K562 (cell line): Measurements from ENCODE around the gene CSMD2. TPM values are rescaled to one million over a fixed set of nuclear protein-coding genes. Genes with fewer than 3 reads are reported as not detected.

ENCODE experiments used
- ATAC-seq: fragments of 200-7000 bp; cut with Tn5 transposase; 3 replicates; pipeline ENCODE4 v1.9.1; 2020; ENCODE audit warnings: moderate library complexity
- BruUV-seq: library from RNA; stranded (reverse); fragments of 400-500 nt; replicated peaks from 2 replicates; lab custom pipeline; 2021; lab: Mats Ljungman, UMichigan
- CTCF ChIA-PET: fragments of 300-600 bp; formaldehyde crosslinking; extraction: SDS; loops from one replicate; lab custom pipeline; 2021; ENCODE audit warnings: low intra/inter-chr PET ratio; lab: Yijun Ruan, JAX
- POLR2A ChIA-PET: fragments of 300-600, 350-650 bp; sonication (Branson Sonifier 250); formaldehyde crosslinking; extraction: SDS; loops from one replicate; lab custom pipeline; 2021; ENCODE audit warnings: antibody characterized with exemption, inconsistent platforms; lab: Yijun Ruan, JAX
- DNase-seq, 4 experiments: peaks; one replicate each; pipeline versions ENCODE4 v3.0.0 to v3.0.0-alpha.2; 2011 to 2018; ENCODE audit warnings: low spot score in 3 of 4, mixed read lengths in 3 of 4; ENCODE audit errors: extremely low read depth in 1 of 4
- FAIRE-seq: peaks from 2 replicates; lab custom pipeline; 2011; peaks lifted over from hg19 to GRCh38; lab: Jason Lieb, UNC
- H2AFZ ChIP-seq: 2 replicates; pipeline ENCODE4 v1.6.0; 2011; ENCODE audit warnings: low read depth, low read length, control low read depth, inconsistent platforms
- H3K27ac ChIP-seq: fragments of 200-600 bp; 3 replicates; pipeline ENCODE4 v1.8.0; 2011; ENCODE audit warnings: low read depth, mild to moderate bottlenecking, control low read depth, inconsistent platforms, low read length, moderate library complexity, mixed read lengths; ENCODE audit errors: extremely low read depth
- H3K27me3 ChIP-seq, 2 experiments: fragments of 300-600 bp in 1 of 2; 2 replicates in 1 of 2; 3 replicates in 1 of 2; pipeline versions ENCODE4 v1.6.0 to v1.8.0; 2011; ENCODE audit warnings: inconsistent platforms in 2 of 2, low read length in 2 of 2, mild to moderate bottlenecking in 1 of 2, mixed read lengths in 1 of 2, moderate library complexity in 1 of 2; ENCODE audit not compliant: control insufficient read depth in 2 of 2, insufficient read depth in 2 of 2
- H3K36me3 ChIP-seq: fragments of 300-600 bp; 3 replicates; pipeline ENCODE4 v1.8.0; 2011; ENCODE audit warnings: mild to moderate bottlenecking, low read length, inconsistent platforms; ENCODE audit not compliant: control insufficient read depth, insufficient read depth
- H3K4me1 ChIP-seq, 2 experiments: fragments of 200-600 bp in 1 of 2; replicated peaks in 1 of 2; 2 replicates in 1 of 2; 3 replicates in 1 of 2; pipeline versions ENCODE4 v1.5.1 to v1.8.0; 2011; ENCODE audit warnings: inconsistent platforms in 2 of 2, low read length in 2 of 2, mild to moderate bottlenecking in 1 of 2, mixed read lengths in 1 of 2, moderate library complexity in 1 of 2; ENCODE audit not compliant: control insufficient read depth in 2 of 2, insufficient read depth in 2 of 2
- H3K4me2 ChIP-seq: 2 replicates; pipeline ENCODE4 v1.6.1; 2011; ENCODE audit warnings: low read length, control low read depth, inconsistent platforms, mixed read lengths; ENCODE audit not compliant: insufficient read depth
- H3K4me3 ChIP-seq: fragments of 200-600 bp; sonication (generic), shearing (Covaris generic); 2 replicates; pipeline ENCODE4 v1.5.1; 2016; ENCODE audit warnings: control low read depth, inconsistent platforms
- H3K79me2 ChIP-seq: fragments of 200-600 bp; 3 replicates; pipeline ENCODE4 v1.8.0; 2011; ENCODE audit warnings: low read length, inconsistent platforms; ENCODE audit not compliant: control insufficient read depth, insufficient read depth
- H3K9ac ChIP-seq, 2 experiments: 2 replicates each; pipeline versions ENCODE4 v1.6.0 to v1.6.1; 2011; ENCODE audit warnings: low read depth in 2 of 2, low read length in 2 of 2, control low read depth in 1 of 2, inconsistent platforms in 1 of 2, mild to moderate bottlenecking in 1 of 2, mixed read lengths in 1 of 2; ENCODE audit not compliant: insufficient read depth in 1 of 2
- H3K9me1 ChIP-seq: one replicate; pipeline ENCODE4 v1.6.0; 2011; ENCODE audit warnings: inconsistent platforms, mild to moderate bottlenecking, low read length, moderate library complexity; ENCODE audit not compliant: control insufficient read depth, insufficient read depth
- H3K9me3 ChIP-seq: replicated peaks from 2 replicates; pipeline ENCODE4 v1.5.1; 2011; ENCODE audit warnings: low read depth, low read length, inconsistent platforms; ENCODE audit not compliant: control insufficient read depth, insufficient read depth
- H4K20me1 ChIP-seq: replicated peaks from 2 replicates; pipeline ENCODE4 v1.6.1; 2011; ENCODE audit warnings: low read length, inconsistent platforms, mixed read lengths; ENCODE audit not compliant: control insufficient read depth, insufficient read depth
- BDP1 ChIP-seq: IDR thresholded peaks from 3 replicates; pipeline ENCODE4 v1.6.1; 2011; ENCODE audit not compliant: insufficient read length, insufficient read depth
- CBFA2T3 ChIP-seq: fragments of 450-650 bp; IDR thresholded peaks from 2 replicates; pipeline ENCODE4 v1.6.1; 2017
- CCNT2 ChIP-seq: IDR thresholded peaks from 2 replicates; pipeline ENCODE4 v1.6.1; 2011; ENCODE audit warnings: borderline replicate concordance, low read depth, mild to moderate bottlenecking, moderate library complexity, mixed read lengths, low read length; ENCODE audit not compliant: insufficient read length; ENCODE audit errors: extremely low read depth
- FOXJ2 ChIP-seq: fragments of 200-800 bp; sonication (Bioruptor generic); IDR thresholded peaks from 2 replicates; pipeline ENCODE4 v1.6.1; 2016; ENCODE audit warnings: missing genetic modification characterization, missing compliant biosample characterization
- FOXP1 ChIP-seq: sonication (generic); formaldehyde crosslinking; IDR thresholded peaks from 2 replicates; pipeline ENCODE4 v1.8.0; 2022; ENCODE audit warnings: mild to moderate bottlenecking, missing genetic modification reagents
- L3MBTL2 ChIP-seq: fragments of 450-650 bp; IDR thresholded peaks from 2 replicates; pipeline ENCODE4 v1.6.1; 2016; ENCODE audit warnings: mild to moderate bottlenecking, moderate library complexity
- MEIS2 ChIP-seq: fragments of 450-650 bp; IDR thresholded peaks from 2 replicates; pipeline ENCODE4 v1.6.1; 2014; ENCODE audit warnings: mild to moderate bottlenecking; ENCODE audit not compliant: partially characterized antibody
- NR4A1 ChIP-seq, 2 experiments: fragments of 250-450 bp in 1 of 2; fragments of 450-650 bp in 1 of 2; sonication (Bioruptor Pico) in 1 of 2; IDR thresholded peaks; 2 replicates each; pipeline versions ENCODE4 v1.4.0 to v1.6.1; 2016 to 2020; ENCODE audit warnings: mild to moderate bottlenecking in 2 of 2, missing compliant biosample characterization in 1 of 2, missing genetic modification characterization in 1 of 2, moderate library complexity in 1 of 2
- PTTG1 ChIP-seq: fragments of 450-650 bp; IDR thresholded peaks from 2 replicates; pipeline ENCODE4 v1.6.1; 2016; ENCODE audit warnings: low read depth, mild to moderate bottlenecking, missing genetic modification characterization, missing compliant biosample characterization
- SRSF9 ChIP-seq: fragments of 200-400 bp; formaldehyde crosslinking; IDR thresholded peaks from 2 replicates; pipeline ENCODE4 v1.6.1; 2017; ENCODE audit warnings: low read depth, low read length, borderline replicate concordance
- TCF3 ChIP-seq: sonication (generic); formaldehyde crosslinking; IDR thresholded peaks from 2 replicates; pipeline ENCODE4 v1.4.0; 2020; ENCODE audit warnings: mild to moderate bottlenecking, missing genetic modification reagents
- ZFP30 ChIP-seq: fragments of 250-450 bp; sonication (Bioruptor Pico); IDR thresholded peaks from 2 replicates; pipeline ENCODE4 v1.8.0; 2022; ENCODE audit warnings: moderate library complexity, mild to moderate bottlenecking, inconsistent platforms, borderline replicate concordance
- ZNF239 ChIP-seq: fragments of 250-450 bp; sonication (Bioruptor Pico); IDR thresholded peaks from 2 replicates; pipeline ENCODE4 v1.4.0; 2020; ENCODE audit warnings: mild to moderate bottlenecking
- WGBS: fragments of 100-300 bp; shearing (Covaris generic); methylation state at CpG from one replicate; pipeline ENCODE4 v1.1.6; 2016; ENCODE audit warnings: low coverage, mixed read lengths; ENCODE audit not compliant: insufficient coverage; ENCODE audit errors: missing lambda C conversion rate; 5-methylcytosine and 5-hydroxymethylcytosine counted together
- in situ Hi-C: fragments of 300-500 bp; cut with MboI; formaldehyde crosslinking; loops from 4 replicates; pipeline ENCODE4 v1.15.0; 2018; ENCODE audit warnings: inconsistent platforms, mixed read lengths
- intact Hi-C: fragments of 100-400 bp; cut with micrococcal nuclease; formaldehyde crosslinking; loops from 2 replicates; pipeline ENCODE4 v1.14.2; 2022
- polyA plus RNA-seq, 8 experiments: library from polyadenylated mRNA; depleted of rRNA in 4 of 8; stranded (reverse) in 5 of 8; unstranded in 3 of 8; fragments of >200 nt; fragmentation: Nextera tagmentation in 2 of 8; fragmentation: Illumina TruSeq in 1 of 8; extraction: Ambion mirVana in 2 of 8; extraction: Trizol in 1 of 8; gene quantifications; 2 replicates each; pipeline versions ENCODE4 v1.2.1 to v1.2.3, GENCODE V29; 2011 to 2014; ENCODE audit warnings: inconsistent platforms in 1 of 8, missing spikeins in 1 of 8
- total RNA-seq, 7 experiments: library from RNA; depleted of rRNA in 6 of 7; stranded (reverse); fragments of >200 nt in 6 of 7; fragmentation: Illumina TruSeq in 2 of 7; extraction: Trizol in 2 of 7; gene quantifications; 2 replicates each; pipeline versions ENCODE4 v1.2.1 to v1.2.3, GENCODE V29; 2011 to 2021; ENCODE audit warnings: low replicate concordance in 1 of 7
- TF ChIP-seq, protein P1 (sequence below): fragments of 150-350 bp; IDR thresholded peaks from 2 replicates; pipeline ENCODE4 v1.6.1; 2014; ENCODE audit warnings: low read depth, mild to moderate bottlenecking, low read length, borderline replicate concordance
- TF ChIP-seq, protein P2 (sequence below): fragments of 450-650 bp; formaldehyde crosslinking; conservative IDR thresholded peaks from 2 replicates; pipeline ENCODE4 v1.4.0; 2022; ENCODE audit warnings: mild to moderate bottlenecking, missing genetic modification characterization

CSMD2 gene
- total and polyA plus RNA-seq, 9 of the 15 experiments (the other 6 are each of a cell fraction or from before 2014, with no cell fraction given), result not detected

DNA sequence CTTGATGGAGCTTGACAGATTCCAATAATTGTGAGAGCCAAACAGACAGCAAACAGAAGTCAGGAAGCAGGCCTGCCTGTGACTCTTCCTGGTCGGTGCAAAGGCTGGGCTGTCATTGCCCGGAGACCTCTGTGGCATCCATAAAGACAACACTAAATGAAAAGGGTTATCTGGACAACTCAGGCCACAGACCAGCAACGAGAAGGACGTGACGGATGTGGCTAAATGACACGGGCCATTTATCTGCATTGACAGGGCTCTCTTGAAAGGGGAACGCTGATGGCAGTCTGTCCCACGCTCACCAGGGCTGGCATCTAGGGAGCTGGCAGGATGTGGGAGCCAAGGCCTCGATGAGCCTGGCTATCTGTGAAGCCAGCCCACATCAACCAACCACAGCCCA lies 266.1 kb downstream of the CSMD2 start:
- WGBS, result 2% methylated on average over 9 of the region's 9 CpGs

DNA sequence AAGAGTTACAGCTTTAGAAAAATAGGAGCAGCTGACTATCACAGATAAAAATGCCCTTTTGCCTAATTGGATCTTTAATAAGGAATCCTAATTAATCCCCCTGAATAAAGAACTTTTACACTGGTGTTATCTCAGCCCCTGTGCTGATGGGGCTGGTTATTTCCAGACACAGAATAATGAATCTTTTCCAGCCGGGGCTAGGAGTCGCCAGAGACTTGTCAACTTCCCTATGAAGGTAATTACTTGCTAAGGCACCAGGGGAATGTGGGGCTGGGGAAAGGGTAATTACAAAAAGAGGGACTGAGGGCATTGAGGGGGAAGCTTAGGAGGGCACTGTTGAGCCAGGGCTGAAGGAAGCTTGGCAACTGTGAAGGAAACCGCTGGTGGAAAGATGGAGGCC lies 266.6 kb downstream of the CSMD2 start:
- FAIRE-seq (no peak), ATAC-seq (no peak), DNase-seq (no peak)
- in situ Hi-C loops, result no loop called here
- peaks cover 0 to 4% of the 10 kb centered on the region in 2 experiments; a peak in 1 of 5 replicates for H3K27me3 ChIP-seq
- BruUV-seq, result no TSS peak
- ChIA-PET CTCF (no interaction called here), POLR2A (no interaction called here)
- no peaks in the 10 kb centered on the region for H3K36me3 ChIP-seq
- H3K4me3 ChIP-seq, result no peak overlapping the region
- no peak overlapping the region for H2AFZ ChIP-seq
- H3K79me2 ChIP-seq, result no peaks in the 10 kb centered on the region
- H3K4me1 ChIP-seq, result peaks cover 0 to 6% of the 10 kb centered on the region in 2 experiments; a peak in 2 of 5 replicates
- intact Hi-C loops, result no loop called here
- WGBS, result 2% methylated on average over 3 of the region's 3 CpGs
- H3K9ac ChIP-seq, result no peak overlapping the region
- no peaks in the 10 kb centered on the region for H3K9me1 ChIP-seq
- no peaks in the 10 kb centered on the region for H3K9me3 ChIP-seq
- H3K4me2 ChIP-seq, result no peak overlapping the region
- H4K20me1 ChIP-seq, result 0 out of 2 replicates have a peak, but pooled peaks cover 2% of the 10 kb centered on the region
- no peak overlapping the region for H3K27ac ChIP-seq
- TF ChIP-seq ZNF239 (no peak), NR4A1 (CRISPR knock-in tag; IDR thresholded peaks at IDR 0.05) (no peak), NR4A1 (tag; IDR thresholded peaks at IDR 0.05) (no peak), ZFP30 (no peak), BDP1 (no peak), FOXP1 (CRISPR knock-in tag) (no peak), SRSF9 (no peak), L3MBTL2 (no peak)
- TF ChIP-seq, protein P1, sequence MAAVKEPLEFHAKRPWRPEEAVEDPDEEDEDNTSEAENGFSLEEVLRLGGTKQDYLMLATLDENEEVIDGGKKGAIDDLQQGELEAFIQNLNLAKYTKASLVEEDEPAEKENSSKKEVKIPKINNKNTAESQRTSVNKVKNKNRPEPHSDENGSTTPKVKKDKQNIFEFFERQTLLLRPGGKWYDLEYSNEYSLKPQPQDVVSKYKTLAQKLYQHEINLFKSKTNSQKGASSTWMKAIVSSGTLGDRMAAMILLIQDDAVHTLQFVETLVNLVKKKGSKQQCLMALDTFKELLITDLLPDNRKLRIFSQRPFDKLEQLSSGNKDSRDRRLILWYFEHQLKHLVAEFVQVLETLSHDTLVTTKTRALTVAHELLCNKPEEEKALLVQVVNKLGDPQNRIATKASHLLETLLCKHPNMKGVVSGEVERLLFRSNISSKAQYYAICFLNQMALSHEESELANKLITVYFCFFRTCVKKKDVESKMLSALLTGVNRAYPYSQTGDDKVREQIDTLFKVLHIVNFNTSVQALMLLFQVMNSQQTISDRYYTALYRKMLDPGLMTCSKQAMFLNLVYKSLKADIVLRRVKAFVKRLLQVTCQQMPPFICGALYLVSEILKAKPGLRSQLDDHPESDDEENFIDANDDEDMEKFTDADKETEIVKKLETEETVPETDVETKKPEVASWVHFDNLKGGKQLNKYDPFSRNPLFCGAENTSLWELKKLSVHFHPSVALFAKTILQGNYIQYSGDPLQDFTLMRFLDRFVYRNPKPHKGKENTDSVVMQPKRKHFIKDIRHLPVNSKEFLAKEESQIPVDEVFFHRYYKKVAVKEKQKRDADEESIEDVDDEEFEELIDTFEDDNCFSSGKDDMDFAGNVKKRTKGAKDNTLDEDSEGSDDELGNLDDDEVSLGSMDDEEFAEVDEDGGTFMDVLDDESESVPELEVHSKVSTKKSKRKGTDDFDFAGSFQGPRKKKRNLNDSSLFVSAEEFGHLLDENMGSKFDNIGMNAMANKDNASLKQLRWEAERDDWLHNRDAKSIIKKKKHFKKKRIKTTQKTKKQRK, result no peak
- TF ChIP-seq, protein P2, sequence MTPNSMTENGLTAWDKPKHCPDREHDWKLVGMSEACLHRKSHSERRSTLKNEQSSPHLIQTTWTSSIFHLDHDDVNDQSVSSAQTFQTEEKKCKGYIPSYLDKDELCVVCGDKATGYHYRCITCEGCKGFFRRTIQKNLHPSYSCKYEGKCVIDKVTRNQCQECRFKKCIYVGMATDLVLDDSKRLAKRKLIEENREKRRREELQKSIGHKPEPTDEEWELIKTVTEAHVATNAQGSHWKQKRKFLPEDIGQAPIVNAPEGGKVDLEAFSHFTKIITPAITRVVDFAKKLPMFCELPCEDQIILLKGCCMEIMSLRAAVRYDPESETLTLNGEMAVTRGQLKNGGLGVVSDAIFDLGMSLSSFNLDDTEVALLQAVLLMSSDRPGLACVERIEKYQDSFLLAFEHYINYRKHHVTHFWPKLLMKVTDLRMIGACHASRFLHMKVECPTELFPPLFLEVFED, result no peak

More for the DNA sequence above, 266.1 kb downstream of the CSMD2 start:
- H3K9me1 ChIP-seq, result no peaks in the 10 kb centered on the region
- no peaks in the 10 kb centered on the region for H3K79me2 ChIP-seq
- no peaks in the 10 kb centered on the region for H3K9me3 ChIP-seq
- H3K4me2 ChIP-seq, result no peak overlapping the region
- POLR2A ChIA-PET, result no interaction called here
- in situ Hi-C loops (no loop called here), intact Hi-C loops (no loop called here)
- no peaks in the 10 kb centered on the region for H3K36me3 ChIP-seq
- ATAC-seq, result no peak
- H2AFZ ChIP-seq, result no peak overlapping the region
- no peak overlapping the region for H3K4me3 ChIP-seq
- CTCF ChIA-PET, result no interaction called here
- H3K27ac ChIP-seq, result no peak overlapping the region
- peak; percentile 27 for TF ChIP-seq MEIS2
- no peak for TF ChIP-seq PTTG1 (tag)
- no peak for TF ChIP-seq FOXJ2 (tag)
- peak; percentile 28; the same call in 1 of the 2 replicates for TF ChIP-seq CBFA2T3
- TF ChIP-seq CCNT2, result no peak
- peak; percentile 35; the same call in 1 of the 2 replicates for TF ChIP-seq TCF3 (CRISPR knock-in tag)
- peaks cover 0 to 6% of the 10 kb centered on the region in 2 experiments; a peak in 2 of 5 replicates for H3K4me1 ChIP-seq
- BruUV-seq, result no TSS peak
- 0 out of 2 replicates have a peak, but pooled peaks cover 2% of the 10 kb centered on the region for H4K20me1 ChIP-seq
- peaks cover 0 to 4% of the 10 kb centered on the region in 2 experiments; a peak in 1 of 5 replicates for H3K27me3 ChIP-seq
- no peak for FAIRE-seq
- DNase-seq, result no peak
- H3K9ac ChIP-seq, result no peak overlapping the region
